GM12873 (cell line): ENCODE data around the gene FHAD1.

Experiments
- TF ChIP-seq, protein P1 (sequence below): IDR thresholded peaks from 2 replicates; pipeline ENCODE4 v1.5.1; 2012; ENCODE audit warnings: low read depth, mild to moderate bottlenecking, moderate library complexity, low read length, control low read depth; ENCODE audit not compliant: insufficient read depth; ENCODE audit errors: missing control alignments

FHAD1 gene

DNA sequence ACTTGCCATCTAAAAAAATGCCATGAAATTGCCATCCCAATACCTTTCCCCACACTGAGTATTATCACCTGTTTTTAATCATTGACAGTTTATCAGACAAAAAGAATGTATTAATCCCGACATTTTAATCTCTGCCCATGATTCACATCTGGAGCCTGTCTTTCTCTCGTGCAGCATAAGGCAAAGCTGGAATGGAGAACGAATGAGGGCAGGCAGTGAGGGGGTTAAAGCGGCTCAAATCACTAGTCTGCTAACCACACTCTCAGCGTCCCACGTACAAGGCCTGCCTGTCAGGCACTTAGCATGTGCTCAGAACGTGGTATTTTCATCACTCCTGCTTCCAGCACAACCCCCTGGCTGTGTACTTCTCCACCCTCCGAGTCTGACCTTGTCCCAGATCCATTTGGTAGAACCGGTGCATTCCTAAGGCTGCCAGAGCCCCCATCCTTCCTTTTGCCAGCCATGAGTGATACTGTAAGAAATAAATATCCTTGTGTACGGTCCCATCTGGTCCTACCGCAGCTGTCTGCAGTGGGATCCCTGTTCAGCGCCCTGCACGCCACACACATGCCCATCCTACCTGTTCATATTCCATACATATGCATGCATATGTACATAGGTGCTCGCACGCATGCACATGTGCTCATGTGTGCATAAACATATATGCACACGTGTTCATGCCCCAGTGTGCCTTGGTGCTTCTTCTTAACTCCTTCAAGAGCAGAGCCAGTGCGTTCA lies 34.6 kb upstream of the FHAD1 start:
- TF ChIP-seq, protein P1, sequence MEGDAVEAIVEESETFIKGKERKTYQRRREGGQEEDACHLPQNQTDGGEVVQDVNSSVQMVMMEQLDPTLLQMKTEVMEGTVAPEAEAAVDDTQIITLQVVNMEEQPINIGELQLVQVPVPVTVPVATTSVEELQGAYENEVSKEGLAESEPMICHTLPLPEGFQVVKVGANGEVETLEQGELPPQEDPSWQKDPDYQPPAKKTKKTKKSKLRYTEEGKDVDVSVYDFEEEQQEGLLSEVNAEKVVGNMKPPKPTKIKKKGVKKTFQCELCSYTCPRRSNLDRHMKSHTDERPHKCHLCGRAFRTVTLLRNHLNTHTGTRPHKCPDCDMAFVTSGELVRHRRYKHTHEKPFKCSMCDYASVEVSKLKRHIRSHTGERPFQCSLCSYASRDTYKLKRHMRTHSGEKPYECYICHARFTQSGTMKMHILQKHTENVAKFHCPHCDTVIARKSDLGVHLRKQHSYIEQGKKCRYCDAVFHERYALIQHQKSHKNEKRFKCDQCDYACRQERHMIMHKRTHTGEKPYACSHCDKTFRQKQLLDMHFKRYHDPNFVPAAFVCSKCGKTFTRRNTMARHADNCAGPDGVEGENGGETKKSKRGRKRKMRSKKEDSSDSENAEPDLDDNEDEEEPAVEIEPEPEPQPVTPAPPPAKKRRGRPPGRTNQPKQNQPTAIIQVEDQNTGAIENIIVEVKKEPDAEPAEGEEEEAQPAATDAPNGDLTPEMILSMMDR: no peak

DNA sequence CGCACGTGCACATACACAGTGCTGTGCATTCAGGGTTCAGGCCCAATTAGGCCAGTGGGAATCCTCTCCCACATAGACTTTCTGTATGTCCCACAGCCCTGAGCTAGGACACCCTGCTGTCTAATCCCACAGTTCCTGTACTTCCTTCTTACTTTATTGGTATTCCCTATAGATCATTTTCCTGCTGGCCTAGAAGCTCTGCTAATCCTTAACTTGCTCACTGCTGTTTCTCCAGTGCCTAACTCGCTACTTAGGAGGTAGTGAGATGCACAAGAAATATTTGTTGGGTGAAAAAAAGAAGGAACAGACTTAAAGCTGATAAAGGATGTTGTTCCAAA lies 34.1 kb upstream of the FHAD1 start:
- TF ChIP-seq, protein P1: no peak

DNA sequence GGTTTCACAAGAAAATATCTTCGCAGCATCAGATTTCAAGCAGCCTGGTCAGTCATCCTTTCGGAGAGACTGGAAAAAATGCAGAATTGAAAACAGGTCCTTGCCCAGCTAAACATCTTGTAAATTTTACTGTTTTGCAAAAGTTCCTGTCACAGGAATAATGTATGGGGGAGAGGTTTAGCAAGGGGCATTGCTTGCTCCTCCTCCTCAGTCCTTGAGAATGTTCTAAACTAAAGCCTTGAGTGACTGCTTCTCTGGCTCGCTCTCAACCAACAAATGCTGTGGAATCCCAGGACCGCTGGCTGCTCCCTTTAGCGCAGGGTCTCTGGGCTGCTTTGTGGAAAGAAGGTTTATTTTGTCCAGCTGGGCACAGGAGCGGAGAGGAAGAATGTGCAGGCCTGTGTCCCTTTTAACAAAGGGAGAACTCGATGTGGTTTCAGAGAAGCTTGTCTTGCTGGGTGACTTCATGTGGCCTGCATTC lies 33.6 kb upstream of the FHAD1 start:
- TF ChIP-seq, protein P1: no peak

DNA sequence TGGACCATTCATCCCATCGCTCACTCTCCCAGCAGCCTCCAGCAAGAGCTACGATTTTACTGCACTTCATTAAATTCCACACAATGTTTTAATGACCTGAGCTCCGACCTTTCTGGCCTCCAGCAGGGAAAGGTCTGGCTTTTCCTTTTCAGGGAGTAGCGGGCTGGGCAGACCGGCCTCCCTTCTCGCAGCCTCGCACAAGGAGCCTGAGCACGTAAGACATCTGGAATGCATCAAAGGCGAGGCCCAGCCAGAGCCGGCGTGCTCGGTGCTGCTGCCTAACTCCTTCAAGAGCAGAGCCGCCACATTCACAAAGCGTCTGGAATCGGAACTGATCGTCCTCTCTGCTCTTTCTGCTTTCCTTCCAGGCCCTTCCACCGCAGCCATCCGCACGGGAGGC lies 32.5 kb upstream of the FHAD1 start:
- TF ChIP-seq, protein P1: no peak

DNA sequence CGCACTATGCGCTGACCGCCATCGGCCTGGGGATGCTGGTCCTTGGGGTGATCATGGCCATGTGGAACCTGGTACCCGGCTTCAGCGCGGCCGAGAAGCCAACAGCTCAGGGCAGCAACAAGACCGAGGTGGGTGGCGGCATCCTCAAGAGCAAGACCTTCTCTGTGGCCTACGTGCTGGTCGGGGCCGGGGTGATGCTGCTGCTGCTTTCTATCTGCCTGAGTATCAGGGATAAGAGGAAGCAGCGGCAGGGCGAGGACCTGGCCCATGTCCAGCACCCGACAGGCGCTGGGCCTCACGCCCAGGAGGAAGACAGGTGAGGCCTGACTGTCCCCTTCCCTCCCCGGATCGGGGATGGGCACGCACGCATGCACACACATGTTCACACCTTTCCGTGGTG lies 31.9 kb upstream of the FHAD1 start:
- TF ChIP-seq, protein P1: no peak

DNA sequence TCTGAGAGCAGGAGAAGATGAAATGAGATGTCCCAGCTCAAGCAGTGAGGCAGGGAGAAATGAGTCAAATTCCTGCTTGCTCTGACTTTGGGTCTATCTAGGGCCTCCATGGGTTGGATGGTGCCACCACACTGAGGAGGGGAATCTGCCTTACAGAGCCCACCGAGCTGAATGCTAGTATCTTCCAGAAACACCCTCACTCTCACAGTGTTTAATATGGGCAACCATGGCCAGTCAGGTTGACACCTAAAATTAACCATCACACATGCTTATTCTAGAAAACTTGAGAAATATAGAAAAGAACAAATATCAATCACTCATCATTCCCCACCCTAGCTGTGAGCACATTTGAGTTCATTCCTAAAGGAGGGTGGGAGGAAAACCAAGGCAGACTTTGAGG lies 29.4 kb upstream of the FHAD1 start:
- TF ChIP-seq, protein P1: no peak

DNA sequence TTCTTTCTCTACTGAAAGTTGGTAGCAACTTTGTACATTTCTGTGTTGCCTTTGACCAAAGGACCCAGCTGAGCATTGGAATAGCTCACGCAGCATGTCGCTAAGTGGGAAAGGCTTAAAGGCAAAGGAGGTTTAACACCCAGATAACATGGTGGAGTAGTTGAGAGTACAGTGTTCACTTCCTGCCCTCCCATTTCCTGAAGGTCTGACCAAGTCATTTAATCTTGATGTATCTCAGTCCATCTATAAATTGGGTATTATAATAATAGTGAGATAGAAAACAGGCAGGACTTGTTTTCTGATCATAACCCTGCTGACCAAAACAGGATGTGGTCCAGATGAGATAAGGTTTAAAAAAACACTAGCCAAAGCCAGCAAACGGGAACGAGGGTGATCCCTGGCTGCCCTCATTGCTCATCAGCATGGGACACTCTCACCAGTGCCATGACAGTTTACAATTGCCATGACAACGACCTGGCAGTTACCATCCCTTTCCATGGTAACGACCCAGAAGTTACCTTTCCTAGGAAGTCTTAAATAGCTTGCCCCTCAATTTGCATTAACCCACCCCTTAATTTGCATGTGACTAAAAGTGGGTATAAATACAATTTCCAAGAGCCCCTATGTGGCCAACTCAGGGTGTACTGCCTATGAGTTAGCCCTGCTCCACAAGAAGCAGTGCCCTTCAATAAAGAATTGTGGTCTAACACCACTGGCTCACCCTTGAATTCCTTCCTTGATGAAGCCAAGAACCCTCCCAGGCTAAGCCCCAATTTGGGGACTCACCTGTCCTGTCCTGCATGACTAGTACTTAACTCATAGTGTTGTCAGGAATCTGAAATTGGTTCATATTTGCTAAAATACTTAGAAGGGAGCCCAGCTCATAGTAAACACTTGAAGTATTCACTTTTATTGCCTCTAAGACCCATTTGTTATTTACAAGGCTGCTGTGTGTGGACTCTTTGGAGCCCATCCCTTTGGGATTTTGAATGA lies 28.4 kb upstream of the FHAD1 start:
- TF ChIP-seq, protein P1: no peak
